T-helper 2 cell (primary cell): ENCODE data around the gene ITGBL1.

Experiments
- DNase-seq, 5 experiments: peaks; one replicate each; pipeline versions ENCODE4 v3.0.0 to v3.0.0-alpha.2; 2012 to 2022

The ITGBL1 gene

GRCh38 chr13:101757446-101758039 is 305.1 kb downstream of the ITGBL1 start:
- peak in 1 of 5 experiments; percentile 22 for DNase-seq

DNA sequence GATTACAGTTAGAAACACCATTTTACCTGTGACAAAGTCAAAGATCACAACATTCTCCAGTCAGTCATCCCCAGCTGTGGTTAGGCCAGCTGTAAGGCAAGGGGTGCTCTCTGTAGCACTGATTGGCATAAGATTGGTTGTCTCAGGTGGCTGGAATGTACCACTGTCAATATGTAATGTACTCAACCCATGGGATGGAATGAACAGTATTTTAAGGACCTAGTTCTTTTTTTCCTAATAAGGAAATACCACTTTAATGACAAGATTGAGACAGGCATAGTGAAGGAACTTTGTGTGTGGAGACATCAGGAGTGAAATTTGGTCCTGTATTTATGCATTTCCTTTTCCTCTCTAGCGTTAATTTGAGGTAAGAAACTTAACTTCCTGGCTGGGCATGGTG is 310.7 kb downstream of the ITGBL1 start:
- no peak for DNase-seq
